Kidney capillary endothelial cell (primary cell): ENCODE results near the gene LIM2.
"Not testable (repeated sequence)": the region's sequence is repeated elsewhere in the genome, so short reads cannot be mapped to it uniquely, and the experiment has no call there.

Source experiments
- DNase-seq: peaks from one replicate; pipeline ENCODE4 v3.0.0-alpha.2; 2018; ENCODE audit warnings: low spot score

Gene LIM2

GRCh38 chr19:51387924-51388389, at the start of gene LIM2:
TSS of gene LIM2 (minus strand) at chr19:51387974. CDS start at chr19:51387443, 531 bp downstream.
- no peak for DNase-seq

- no peak for DNase-seq
Measured at GRCh38 chr19:51434456-51434855, 46.7 kb upstream of the LIM2 start.

GRCh38 chr19:51433043-51433442, 45.3 kb upstream of the LIM2 start:
- no peak for DNase-seq

- DNase-seq, result no peak
Measured at GRCh38 chr19:51431124-51431523, 43.4 kb upstream of the LIM2 start.

- DNase-seq, result no peak
Measured at GRCh38 chr19:51430221-51430620, 42.4 kb upstream of the LIM2 start.

GRCh38 chr19:51427201-51427600, 39.4 kb upstream of the LIM2 start:
- no peak for DNase-seq

- peak; percentile 69 for DNase-seq
Measured at GRCh38 chr19:51422053-51422448, 34.3 kb upstream of the LIM2 start.

GRCh38 chr19:51421229-51422052, 33.7 kb upstream of the LIM2 start:
- DNase-seq, result no peak

- DNase-seq, result not testable (repeated sequence)
Measured at GRCh38 chr19:51420511-51420910, 32.7 kb upstream of the LIM2 start.

- no peak for DNase-seq
Measured at GRCh38 chr19:51418707-51419106, 30.9 kb upstream of the LIM2 start.

- no peak for DNase-seq
Measured at GRCh38 chr19:51417810-51418157, 30.0 kb upstream of the LIM2 start.

GRCh38 chr19:51417107-51417809, 29.5 kb upstream of the LIM2 start, which contains the start of gene SIGLEC10:
TSS of gene SIGLEC10 (minus strand) at chr19:51417642. CDS start at chr19:51417581, 61 bp downstream.
- DNase-seq, result no peak

GRCh38 chr19:51416422-51416821, 28.6 kb upstream of the LIM2 start:
- DNase-seq, result not testable (repeated sequence)

- no peak for DNase-seq
Measured at GRCh38 chr19:51415187-51415586, 27.4 kb upstream of the LIM2 start.

GRCh38 chr19:51410950-51411748, 23.4 kb upstream of the LIM2 start:
- no peak for DNase-seq

GRCh38 chr19:51407511-51408131, 19.8 kb upstream of the LIM2 start:
- DNase-seq, result no peak

- no peak for DNase-seq
Measured at GRCh38 chr19:51402117-51402516, 14.3 kb upstream of the LIM2 start.

GRCh38 chr19:51399936-51400335, 12.2 kb upstream of the LIM2 start:
- DNase-seq, result not testable (repeated sequence)

- DNase-seq, result no peak
Measured at GRCh38 chr19:51399231-51399630, 11.5 kb upstream of the LIM2 start.

- DNase-seq, result peak; percentile 10
Measured at GRCh38 chr19:51398096-51398704, 10.4 kb upstream of the LIM2 start.

- not testable (repeated sequence) for DNase-seq
Measured at GRCh38 chr19:51397453-51397852, 9.7 kb upstream of the LIM2 start.
